Measurements from ENCODE around the gene GLCE. TPM values are rescaled to one million over a fixed set of nuclear protein-coding genes. Genes with fewer than 3 reads are reported as not detected.
A peak's percentile ranks its signal among the peaks of the same experiment; 100 is the strongest.
"Not testable (repeated sequence)": the region's sequence is repeated elsewhere in the genome, so short reads cannot be mapped to it uniquely, and the experiment has no call there.

Gene GLCE
- total RNA-seq, 1 experiment from 2014 or later, result 18.6 TPM

GRCh38 chr15:69297642-69298353, 137.4 kb downstream of the GLCE start:
- DNase-seq (ENCODE audit: low read depth), result no peak

GRCh38 chr15:69298354-69298696, 137.9 kb downstream of the GLCE start:
- DNase-seq (ENCODE audit: low read depth), result no peak

GRCh38 chr15:69298697-69299441, 138.4 kb downstream of the GLCE start, which contains the start of gene PAQR5:
Gene PAQR5, plus strand, starts transcription at chr15:69298912. Its CDS starts 61,169 bp downstream, at chr15:69360081.
- DNase-seq (ENCODE audit: low read depth), result peak; percentile 22

GRCh38 chr15:69299451-69299886, 139.0 kb downstream of the GLCE start:
- no peak for DNase-seq (ENCODE audit: low read depth)

GRCh38 chr15:69299943-69300588, 139.6 kb downstream of the GLCE start:
- DNase-seq (ENCODE audit: low read depth), result no peak

DNA sequence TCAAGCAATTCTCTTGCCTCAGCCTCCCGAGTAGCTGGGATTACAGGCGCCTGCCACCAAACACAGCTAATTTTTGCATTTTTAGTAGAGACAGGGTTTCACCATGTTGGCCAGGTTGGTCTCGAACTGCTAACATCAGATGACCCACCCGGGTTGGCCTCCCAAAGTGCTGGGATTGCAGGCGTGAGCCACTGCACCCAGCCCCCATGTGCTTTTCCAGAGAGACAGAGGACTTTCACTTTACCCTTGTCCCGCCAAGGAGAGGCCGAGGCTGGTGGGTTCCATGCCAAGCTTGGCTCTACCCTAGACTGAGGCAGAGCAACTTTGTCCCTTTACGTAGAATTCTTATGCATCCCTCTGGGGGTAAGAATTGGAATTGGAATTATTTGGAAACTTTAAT, 140.7 kb downstream of the GLCE start:
- not testable (repeated sequence) for DNase-seq (ENCODE audit: low read depth)

DNA sequence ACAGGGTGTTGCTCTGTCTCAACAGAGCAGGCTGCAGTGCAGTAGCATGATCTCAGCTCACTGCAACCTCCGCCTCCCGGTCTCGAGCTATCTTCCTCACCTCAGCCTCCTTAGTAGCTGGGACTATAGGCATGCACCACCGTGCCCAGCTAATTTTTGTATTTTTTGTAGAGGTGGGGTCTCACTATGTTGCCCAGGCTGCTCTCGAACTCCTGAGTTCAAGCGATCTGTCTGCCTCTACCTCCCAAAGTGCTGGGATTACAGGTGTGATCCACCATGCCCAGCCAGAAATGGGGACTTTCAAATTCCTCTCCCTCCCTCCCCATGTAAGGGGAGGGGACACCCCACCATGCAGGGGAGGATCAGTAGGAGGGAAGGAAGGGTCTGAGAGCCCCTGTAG, 141.7 kb downstream of the GLCE start:
- not testable (repeated sequence) for DNase-seq (ENCODE audit: low read depth)

GRCh38 chr15:69302929-69303328, 142.5 kb downstream of the GLCE start:
- no peak for DNase-seq (ENCODE audit: low read depth)

DNA sequence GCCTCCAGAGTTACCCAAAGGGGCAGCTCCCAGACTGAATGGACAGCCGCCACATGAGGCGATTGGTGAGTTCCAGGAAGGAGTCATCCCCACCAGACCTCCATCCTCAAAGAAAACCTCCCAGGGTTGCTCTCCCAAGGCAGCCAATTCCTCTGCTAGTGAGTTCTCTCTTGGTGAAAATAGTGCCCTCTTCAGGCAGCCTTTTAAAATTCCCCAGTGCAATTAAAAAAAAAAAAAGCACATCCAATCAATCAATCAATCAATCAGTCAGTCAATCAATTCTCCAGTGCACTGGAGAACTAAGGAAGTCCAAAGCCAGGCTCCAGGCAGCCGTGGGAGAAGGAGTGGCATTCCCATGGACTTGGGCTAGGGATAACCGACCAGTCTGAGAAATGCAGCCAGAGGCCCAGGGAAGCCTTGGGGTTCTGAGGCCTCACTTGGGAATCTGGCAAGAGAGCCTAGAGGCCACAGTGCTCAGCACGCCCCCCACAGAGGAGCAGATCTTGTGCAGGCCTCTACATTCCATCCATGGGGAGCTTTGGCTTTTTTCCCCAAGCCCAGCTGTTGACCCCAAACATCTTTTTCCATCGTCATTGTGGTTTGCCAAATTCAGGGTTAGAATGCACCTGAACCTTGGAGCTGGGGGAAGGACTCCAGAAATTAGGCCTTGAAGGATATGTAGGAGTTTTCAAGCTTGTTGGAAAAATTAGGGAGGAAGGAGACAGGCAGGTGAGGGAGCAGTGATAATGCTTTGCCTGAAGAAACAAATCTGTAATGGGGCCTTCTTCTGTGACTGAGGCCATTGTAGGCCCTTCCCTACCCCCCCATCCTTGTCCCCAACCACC, 143.1 kb downstream of the GLCE start:
- no peak for DNase-seq (ENCODE audit: low read depth)

- DNase-seq (ENCODE audit: low read depth), result peak; percentile 79
Observed at GRCh38 chr15:69304182-69304545, 143.7 kb downstream of the GLCE start.

DNA sequence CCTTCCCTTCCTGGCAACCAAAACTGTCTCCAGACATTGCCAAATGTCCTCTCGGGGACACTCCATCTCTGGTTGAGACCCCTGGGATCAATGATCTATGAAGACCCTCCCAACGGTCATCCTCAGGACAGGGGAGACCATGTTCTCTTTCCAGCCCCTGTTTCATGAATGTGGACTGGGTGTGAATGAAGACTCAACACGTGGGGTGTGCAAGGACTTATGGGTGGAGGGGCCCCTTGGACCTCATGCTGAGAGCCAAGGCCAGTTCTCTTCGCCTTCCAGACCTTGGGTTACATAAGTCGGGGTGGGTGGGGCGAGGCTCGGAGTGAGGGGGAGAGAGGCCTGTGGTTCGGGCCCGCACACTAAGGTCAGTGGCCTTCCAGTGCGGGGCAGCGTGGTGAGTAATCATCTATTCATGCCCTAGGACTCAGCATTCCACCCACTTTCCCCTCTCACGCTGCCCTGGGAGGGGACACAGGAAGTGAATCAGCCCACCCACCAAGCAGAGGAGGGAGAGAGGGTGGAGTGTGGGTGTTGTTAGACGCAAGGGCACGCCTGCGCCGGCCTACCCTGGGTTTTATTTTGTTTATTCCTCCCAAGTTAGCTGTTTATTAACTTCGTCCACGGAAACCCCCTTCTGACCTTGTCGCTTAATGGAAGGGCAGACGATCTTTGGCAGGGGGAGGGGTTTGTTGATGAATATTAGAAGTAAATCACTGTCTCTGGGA, 144.9 kb downstream of the GLCE start:
- DNase-seq (ENCODE audit: low read depth), result peak; percentile 98

- DNase-seq (ENCODE audit: low read depth), result no peak
Observed at GRCh38 chr15:69305933-69306568, 145.6 kb downstream of the GLCE start.

DNA sequence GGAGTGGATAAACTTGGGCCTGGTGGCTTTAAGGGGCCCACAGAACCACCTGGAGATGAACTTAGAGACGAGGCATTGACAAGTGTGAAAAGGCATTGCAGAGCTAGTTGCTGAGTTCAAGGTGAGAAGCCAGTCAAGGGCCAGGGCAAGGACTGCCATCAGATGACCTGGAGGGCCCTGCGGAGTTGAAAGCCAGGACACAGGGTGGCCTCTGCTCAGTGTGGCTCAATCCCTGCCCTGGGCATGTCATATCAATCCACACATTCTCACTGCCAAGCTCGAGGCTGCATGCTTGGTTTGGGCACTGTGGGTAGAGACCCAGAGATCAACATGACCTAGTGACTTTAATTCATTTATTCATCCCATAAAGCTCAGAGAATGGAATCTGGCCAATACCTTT, 147.5 kb downstream of the GLCE start:
- no peak for DNase-seq (ENCODE audit: low read depth)

- DNase-seq (ENCODE audit: low read depth), result no peak
Observed at GRCh38 chr15:69308949-69309348, 148.5 kb downstream of the GLCE start.

GRCh38 chr15:69311319-69311721, 150.9 kb downstream of the GLCE start:
- peak; percentile 34 for DNase-seq (ENCODE audit: low read depth)

GRCh38 chr15:69313432-69314000, 153.1 kb downstream of the GLCE start:
- DNase-seq (ENCODE audit: low read depth), result no peak

- no peak for DNase-seq (ENCODE audit: low read depth)
Observed at GRCh38 chr15:69314131-69314530, 153.7 kb downstream of the GLCE start.

DNA sequence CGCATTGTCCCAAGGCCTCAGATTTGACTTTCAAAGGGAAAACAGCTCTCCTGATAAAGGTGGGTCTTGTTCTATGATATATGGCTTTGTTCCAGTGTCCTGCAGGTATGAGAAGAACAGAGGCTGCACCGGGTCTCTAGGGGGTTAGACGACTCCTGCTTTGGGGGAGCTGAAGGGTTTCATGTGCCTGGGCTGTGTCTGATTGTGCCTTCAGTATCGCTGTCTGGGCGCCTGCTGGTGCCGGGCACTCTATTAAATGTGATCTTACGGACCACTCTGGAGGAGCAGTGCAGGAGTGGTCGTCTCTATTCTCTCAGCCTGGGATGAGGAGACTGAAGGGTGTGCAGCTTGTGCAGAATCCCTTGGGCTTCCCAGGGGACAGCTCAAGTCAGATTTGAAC, 154.3 kb downstream of the GLCE start:
- no peak for DNase-seq (ENCODE audit: low read depth)

- DNase-seq (ENCODE audit: low read depth), result no peak
Observed at GRCh38 chr15:69315402-69316110, 155.1 kb downstream of the GLCE start.

Data from HT1080 (cell line).